Fibroblast of skin of abdomen (primary cell): Measurements from ENCODE around the gene USP7.
"Not testable (repeated sequence)": the region's sequence is repeated elsewhere in the genome, so short reads cannot be mapped to it uniquely, and the experiment has no call there.

Experiments
- DNase-seq: peaks from one replicate; pipeline ENCODE4 v3.0.0-alpha.2; 2013

The USP7 gene

GRCh38 chr16:8858994-8859912, 104.5 kb downstream of the USP7 start:
- DNase-seq = no peak

- DNase-seq = no peak
Observed at GRCh38 chr16:8855972-8856371, 107.7 kb downstream of the USP7 start.

- DNase-seq = no peak
Observed at GRCh38 chr16:8855051-8855786, 108.5 kb downstream of the USP7 start.

- no peak for DNase-seq
Observed at GRCh38 chr16:8854298-8854948, 109.3 kb downstream of the USP7 start.

GRCh38 chr16:8853611-8854010, 110.1 kb downstream of the USP7 start:
- DNase-seq = no peak

- DNase-seq = no peak
Observed at GRCh38 chr16:8853150-8853549, 110.6 kb downstream of the USP7 start.

GRCh38 chr16:8852534-8852933, 111.2 kb downstream of the USP7 start:
- no peak for DNase-seq

- no peak for DNase-seq
Observed at GRCh38 chr16:8851761-8852403, 111.8 kb downstream of the USP7 start.

GRCh38 chr16:8850279-8850885, 113.3 kb downstream of the USP7 start:
- peak; percentile 67 for DNase-seq

- DNase-seq = no peak
Observed at GRCh38 chr16:8849411-8850011, 114.2 kb downstream of the USP7 start.

- DNase-seq = peak; percentile 81
Observed at GRCh38 chr16:8848939-8849391, 114.7 kb downstream of the USP7 start.

GRCh38 chr16:8848231-8848938, 115.3 kb downstream of the USP7 start:
- DNase-seq = no peak

GRCh38 chr16:8847623-8848022, 116.1 kb downstream of the USP7 start:
- DNase-seq = no peak

GRCh38 chr16:8847145-8847544, 116.6 kb downstream of the USP7 start:
- DNase-seq = no peak

GRCh38 chr16:8846401-8846932, 117.2 kb downstream of the USP7 start:
- DNase-seq = no peak

GRCh38 chr16:8845699-8846298, 117.9 kb downstream of the USP7 start:
- no peak for DNase-seq

GRCh38 chr16:8843296-8843695, 120.4 kb downstream of the USP7 start:
- DNase-seq = not testable (repeated sequence)
